ENCODE measurements around the gene NAGS.
A peak's percentile ranks its signal among the peaks of the same experiment; 100 is the strongest.
"Not testable (repeated sequence)": the region's sequence is repeated elsewhere in the genome, so short reads cannot be mapped to it uniquely, and the experiment has no call there.

The NAGS gene

GRCh38 chr17:43984521-43984920 is 19.9 kb upstream of the NAGS start:
- no peak for DNase-seq

- DNase-seq: no peak
Measured at GRCh38 chr17:43986225-43986981, 18.0 kb upstream of the NAGS start.

- no peak for DNase-seq
Measured at GRCh38 chr17:43987131-43988021, 17.0 kb upstream of the NAGS start.

- no peak for DNase-seq
Measured at GRCh38 chr17:43988301-43988700, 16.1 kb upstream of the NAGS start.

GRCh38 chr17:43992641-43993040 is 11.8 kb upstream of the NAGS start:
- DNase-seq: no peak

GRCh38 chr17:43994272-43995149 is 9.9 kb upstream of the NAGS start:
- DNase-seq: peak; percentile 35 to 62 (median 43)

GRCh38 chr17:43995150-43995471 is 9.3 kb upstream of the NAGS start:
- DNase-seq: no peak

GRCh38 chr17:43997180-43997579 is 7.2 kb upstream of the NAGS start:
- not testable (repeated sequence) for DNase-seq

GRCh38 chr17:43998552-43998951 is 5.9 kb upstream of the NAGS start:
- DNase-seq: no peak

GRCh38 chr17:43999024-43999423 is 5.4 kb upstream of the NAGS start:
- no peak for DNase-seq

- DNase-seq: no peak
Measured at GRCh38 chr17:44000141-44000860, 4.1 kb upstream of the NAGS start.

GRCh38 chr17:44000871-44001460 is 3.5 kb upstream of the NAGS start:
- no peak for DNase-seq

- DNase-seq: no peak
Measured at GRCh38 chr17:44001461-44001920, 2.9 kb upstream of the NAGS start.

GRCh38 chr17:44002141-44002848 is 2.1 kb upstream of the NAGS start:
- no peak for DNase-seq

GRCh38 chr17:44004761-44005526 is 522 bp downstream of the NAGS start:
- no peak for DNase-seq

GRCh38 chr17:44005527-44006271 is 1.3 kb downstream of the NAGS start:
- DNase-seq: peak in 3 of 5 experiments; percentile 22 to 57 (median 29)

- peak in 1 of 5 experiments; percentile 29 for DNase-seq
Measured at GRCh38 chr17:44006272-44006597, 1.8 kb downstream of the NAGS start.

GRCh38 chr17:44006598-44007345 is 2.4 kb downstream of the NAGS start:
- peak; percentile 86 to 99 (median 98) for DNase-seq
